T47D (cell line): ENCODE results near the gene TRIM56.
"Not testable (repeated sequence)": the region's sequence is repeated elsewhere in the genome, so short reads cannot be mapped to it uniquely, and the experiment has no call there.

Experiments used
- DNase-seq, 2 experiments: peaks; one replicate each; pipeline versions ENCODE4 v3.0.0 to v3.0.0-alpha.2; 2011 to 2012; ENCODE audit warnings: low read depth in 1 of 2, low spot score in 1 of 2
- JUND ChIP-seq: IDR thresholded peaks from 2 replicates; pipeline ENCODE4 v1.6.1; 2012; ENCODE audit warnings: low read depth
- in situ Hi-C: cut with HindIII; loops from 2 replicates; pipeline ENCODE4 v1.10.0; 2016; ENCODE audit warnings: low sequenced_read_pairs, low pct_unique_long_range_greater_than_20kb

The TRIM56 gene

GRCh38 chr7:101077303-101078086 is 7.8 kb upstream of the TRIM56 start:
- no peak for TF ChIP-seq JUND
- DNase-seq: peak; percentile 49 to 77
- in situ Hi-C loops: no loop called here

- in situ Hi-C loops: no loop called here
Measured at GRCh38 chr7:101081432-101081831, 3.8 kb upstream of the TRIM56 start.

DNA sequence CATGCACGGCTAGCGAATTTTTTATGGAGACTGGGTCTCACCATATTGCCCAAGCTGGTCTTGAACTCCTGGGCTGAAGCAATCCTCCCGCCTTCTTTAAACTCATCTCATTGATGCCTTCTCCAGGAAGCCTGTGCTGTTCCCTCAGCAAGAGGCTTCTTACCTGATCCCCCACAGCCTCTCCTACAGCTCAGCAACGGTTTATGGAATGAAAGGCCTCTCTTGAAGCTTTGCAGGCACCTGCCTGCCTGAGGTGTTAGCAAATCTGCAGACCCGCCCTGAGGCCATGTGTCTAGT is 468 bp upstream of the TRIM56 start:
- no peak for DNase-seq
- TF ChIP-seq JUND: no peak

More at GRCh38 chr7:101081432-101081831, 3.8 kb upstream of the TRIM56 start:
- no peak for TF ChIP-seq JUND
- peak in 1 of 2 experiments; percentile 26 for DNase-seq

GRCh38 chr7:101087334-101088068 is 2.2 kb downstream of the TRIM56 start:
- no peak for TF ChIP-seq JUND
- DNase-seq: no peak
- in situ Hi-C loops: no loop called here

More for the DNA sequence above, 468 bp upstream of the TRIM56 start:
- in situ Hi-C loops: no loop called here

DNA sequence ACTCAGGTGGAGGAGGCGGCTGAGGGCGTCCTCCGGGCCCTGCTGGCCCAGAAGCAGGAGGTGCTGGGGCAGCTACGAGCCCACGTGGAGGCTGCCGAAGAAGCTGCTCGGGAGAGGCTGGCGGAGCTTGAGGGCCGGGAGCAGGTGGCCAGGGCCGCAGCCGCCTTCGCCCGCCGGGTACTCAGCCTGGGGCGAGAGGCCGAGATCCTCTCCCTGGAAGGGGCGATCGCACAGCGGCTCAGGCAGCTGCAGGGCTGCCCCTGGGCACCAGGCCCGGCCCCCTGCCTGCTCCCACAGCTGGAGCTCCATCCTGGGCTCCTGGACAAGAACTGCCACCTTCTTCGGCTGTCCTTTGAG is 2.8 kb downstream of the TRIM56 start:
- no peak for DNase-seq
- no peak for TF ChIP-seq JUND
- in situ Hi-C loops: no loop called here

DNA sequence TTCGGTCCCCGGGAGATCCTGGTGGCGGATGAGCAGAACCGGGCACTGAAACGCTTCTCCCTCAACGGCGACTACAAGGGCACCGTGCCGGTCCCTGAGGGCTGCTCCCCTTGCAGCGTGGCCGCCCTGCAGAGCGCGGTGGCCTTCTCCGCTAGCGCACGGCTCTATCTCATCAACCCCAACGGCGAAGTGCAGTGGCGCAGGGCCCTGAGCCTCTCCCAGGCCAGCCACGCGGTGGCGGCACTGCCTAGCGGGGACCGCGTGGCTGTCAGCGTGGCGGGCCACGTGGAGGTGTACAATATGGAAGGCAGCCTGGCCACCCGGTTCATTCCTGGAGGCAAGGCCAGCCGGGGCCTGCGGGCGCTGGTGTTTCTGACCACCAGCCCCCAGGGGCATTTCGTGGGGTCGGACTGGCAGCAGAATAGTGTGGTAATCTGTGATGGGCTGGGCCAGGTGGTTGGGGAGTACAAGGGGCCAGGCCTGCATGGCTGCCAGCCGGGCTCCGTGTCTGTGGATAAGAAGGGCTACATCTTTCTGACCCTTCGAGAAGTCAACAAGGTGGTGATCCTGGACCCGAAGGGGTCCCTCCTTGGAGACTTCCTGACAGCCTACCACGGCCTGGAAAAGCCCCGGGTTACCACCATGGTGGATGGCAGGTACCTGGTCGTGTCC is 3.7 kb downstream of the TRIM56 start:
- in situ Hi-C loops: no loop called here
- no peak for DNase-seq
- TF ChIP-seq JUND: no peak

GRCh38 chr7:101089876-101090275 is 4.6 kb downstream of the TRIM56 start:
- no peak for TF ChIP-seq JUND
- in situ Hi-C loops: no loop called here
- DNase-seq: no peak

DNA sequence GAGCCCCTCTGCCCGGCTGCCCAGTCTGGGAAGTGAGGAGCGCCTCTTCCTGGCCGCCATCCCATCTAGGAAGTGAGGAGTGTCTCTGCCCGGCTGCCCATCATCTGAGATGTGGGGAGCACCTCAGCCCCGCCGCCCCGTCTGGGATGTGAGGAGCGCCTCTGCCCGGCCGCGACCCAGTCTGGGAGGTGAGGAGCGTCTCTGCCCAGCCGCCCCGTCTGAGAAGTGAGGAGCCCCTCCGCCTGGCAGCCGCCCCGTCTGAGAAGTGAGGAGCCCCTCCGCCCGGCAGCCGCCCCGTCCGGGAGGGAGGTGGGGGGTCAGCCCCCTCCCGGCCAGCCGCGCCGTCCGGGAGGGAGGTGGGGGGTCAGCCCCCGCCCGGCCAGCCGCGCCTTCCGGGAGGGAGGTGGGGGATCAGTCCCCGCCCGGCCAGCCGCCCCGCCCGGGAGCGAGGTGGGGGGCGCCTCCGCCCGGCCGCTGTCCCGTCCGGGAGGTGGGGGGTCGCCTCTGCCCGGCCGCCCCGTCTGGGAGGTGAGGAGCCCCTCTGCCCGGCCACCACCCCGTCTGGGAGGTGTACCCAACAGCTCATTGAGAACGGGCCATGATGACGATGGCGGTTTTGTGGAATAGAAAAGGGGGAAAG is 7.1 kb downstream of the TRIM56 start:
- in situ Hi-C loops, DNase-seq: not testable (repeated sequence)

- DNase-seq: no peak
- in situ Hi-C loops: no loop called here
- TF ChIP-seq JUND: no peak
Measured at GRCh38 chr7:101093906-101094305, 8.6 kb downstream of the TRIM56 start.

GRCh38 chr7:101094376-101094775 is 9.1 kb downstream of the TRIM56 start:
- in situ Hi-C loops: no loop called here
- DNase-seq: no peak

GRCh38 chr7:101094791-101095375 is 9.6 kb downstream of the TRIM56 start:
- peak in 1 of 2 experiments; percentile 42 for DNase-seq
- in situ Hi-C loops: no loop called here
- TF ChIP-seq JUND: no peak

More at GRCh38 chr7:101094376-101094775, 9.1 kb downstream of the TRIM56 start:
- TF ChIP-seq JUND: no peak

DNA sequence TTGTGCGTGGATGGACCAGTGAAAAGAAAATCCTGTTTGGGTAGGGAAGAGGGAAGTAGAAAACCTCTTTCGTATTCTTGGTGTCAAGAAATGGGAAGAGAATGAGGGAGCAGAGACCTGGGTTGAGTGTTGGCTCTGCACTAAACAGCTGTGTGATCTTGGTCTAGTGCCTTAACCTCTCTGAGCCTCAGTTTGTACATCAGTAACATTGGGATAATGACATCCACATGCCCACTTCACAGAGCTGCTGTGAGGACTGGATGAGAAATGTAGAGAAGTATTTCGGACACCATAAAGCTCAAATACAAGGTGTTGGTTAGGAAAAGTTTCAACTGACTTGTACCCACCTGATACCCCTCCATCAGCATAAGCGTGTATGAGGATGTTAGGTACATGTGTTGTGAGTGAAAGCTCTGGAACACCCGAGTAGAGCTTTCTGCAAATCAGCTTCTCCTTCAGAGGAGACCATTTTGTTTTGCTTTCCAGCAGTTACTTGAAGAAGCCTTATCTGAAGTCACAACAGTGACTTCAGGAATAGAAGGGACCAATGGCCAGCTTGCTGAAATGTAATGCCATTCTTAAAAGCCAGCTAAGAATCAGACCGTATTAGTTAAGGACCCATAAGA is 11.2 kb downstream of the TRIM56 start:
- no peak for TF ChIP-seq JUND
- DNase-seq: no peak
- in situ Hi-C loops: no loop called here
